Activated CD8-positive, alpha-beta memory T cell treated with anti-CD3 and anti-CD28 coated beads for 24 hours (primary cell): Measurements from ENCODE around the gene SYNC.
"Not testable (repeated sequence)": the region's sequence is repeated elsewhere in the genome, so short reads cannot be mapped to it uniquely, and the experiment has no call there.

Experiments
- DNase-seq: peaks from one replicate; pipeline ENCODE4 v3.0.0-alpha.2; 2020

Gene SYNC

DNA sequence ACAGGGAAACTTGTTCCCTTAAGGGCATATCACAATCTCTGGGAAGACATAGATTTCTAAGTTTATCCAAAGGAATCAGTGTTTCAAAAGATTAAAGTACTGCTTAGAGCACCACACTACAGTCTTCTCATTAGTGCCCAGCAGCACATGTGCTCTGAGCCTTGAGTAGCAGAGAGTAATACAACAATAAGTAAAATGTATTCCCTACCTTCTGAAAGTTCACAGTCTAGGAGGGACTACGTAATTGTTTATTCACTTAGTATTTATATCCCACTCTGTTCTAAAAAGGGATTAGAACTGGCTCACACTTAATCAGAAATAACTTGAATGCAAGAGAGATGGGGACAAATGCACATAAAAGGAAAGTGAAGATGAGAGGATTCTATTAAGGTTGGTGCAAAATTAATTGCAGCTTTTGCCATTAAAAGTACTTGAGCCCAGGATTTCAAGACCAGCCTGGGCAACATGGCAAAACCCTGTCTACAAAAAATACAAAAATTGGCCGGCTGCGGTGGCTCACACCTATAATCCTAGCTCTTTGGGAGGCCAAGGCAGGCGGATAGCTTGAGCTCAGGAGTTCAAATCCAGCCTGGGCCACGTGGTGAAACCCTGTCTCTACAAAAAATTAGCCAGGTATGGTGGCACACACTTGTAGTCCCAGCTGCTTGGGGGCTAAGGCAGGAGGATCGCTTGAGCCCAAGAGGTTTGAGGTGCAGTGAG lies 9.0 kb downstream of the SYNC start:
- DNase-seq, result no peak

DNA sequence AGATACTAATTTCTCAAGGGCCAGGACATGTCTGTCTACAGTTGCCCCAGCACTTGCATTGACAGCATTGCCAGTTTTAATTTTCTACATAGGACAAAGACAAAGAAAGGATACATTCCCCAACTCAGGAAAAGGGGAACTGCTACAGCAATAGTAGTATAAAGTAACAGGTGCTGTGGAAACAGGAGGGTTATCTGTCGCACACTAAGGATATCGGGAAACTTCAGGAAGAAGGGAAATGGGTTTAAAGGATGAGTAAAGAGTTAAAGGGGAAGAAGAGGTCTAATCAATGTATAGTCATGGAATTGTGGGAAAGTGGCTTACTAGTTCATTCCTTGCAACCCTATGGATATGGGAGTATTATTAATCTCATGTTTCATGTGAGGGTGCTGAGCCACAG lies 16.2 kb downstream of the SYNC start:
- no peak for DNase-seq

DNA sequence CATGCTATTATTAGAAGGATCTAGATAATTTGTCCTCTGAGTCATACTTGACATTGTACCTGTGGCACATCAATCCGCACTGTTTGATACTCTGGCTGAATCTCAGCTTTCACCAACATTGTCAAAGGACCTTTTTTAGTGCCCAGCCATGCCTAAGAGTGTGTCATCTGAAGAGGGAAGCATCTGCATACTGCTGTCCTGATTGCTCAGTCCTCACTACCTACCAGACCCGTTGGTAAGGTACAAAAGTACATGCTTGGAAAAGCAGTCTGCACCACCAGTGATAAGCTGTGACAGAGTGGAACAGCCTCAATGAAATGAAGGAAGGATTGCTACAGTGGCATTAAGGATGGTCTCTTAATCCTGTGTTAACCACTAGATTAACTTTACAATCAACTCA lies 17.1 kb downstream of the SYNC start:
- no peak for DNase-seq

GRCh38 chr1:32684167-32684811 lies 18.3 kb downstream of the SYNC start:
- DNase-seq, result no peak

DNA sequence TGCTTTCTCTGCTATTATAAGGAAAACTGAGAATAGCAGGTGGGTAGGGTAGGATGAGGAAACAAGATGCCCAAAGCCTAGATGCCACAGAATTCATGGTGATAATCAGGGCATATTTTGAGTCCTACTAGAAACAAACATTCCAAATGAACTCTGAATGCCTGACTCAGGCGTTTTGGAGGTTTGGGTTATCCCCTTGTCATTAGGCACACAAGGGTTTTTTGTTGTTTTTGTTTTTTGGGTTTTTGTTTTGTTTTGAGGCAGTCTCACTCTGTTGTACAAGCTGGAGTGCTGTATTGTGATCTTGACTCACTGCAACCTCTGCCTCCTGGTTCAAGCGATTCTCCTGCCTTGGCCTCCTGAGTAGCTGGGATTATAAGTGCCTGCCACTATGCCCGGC lies 19.2 kb downstream of the SYNC start:
- DNase-seq, result no peak

DNA sequence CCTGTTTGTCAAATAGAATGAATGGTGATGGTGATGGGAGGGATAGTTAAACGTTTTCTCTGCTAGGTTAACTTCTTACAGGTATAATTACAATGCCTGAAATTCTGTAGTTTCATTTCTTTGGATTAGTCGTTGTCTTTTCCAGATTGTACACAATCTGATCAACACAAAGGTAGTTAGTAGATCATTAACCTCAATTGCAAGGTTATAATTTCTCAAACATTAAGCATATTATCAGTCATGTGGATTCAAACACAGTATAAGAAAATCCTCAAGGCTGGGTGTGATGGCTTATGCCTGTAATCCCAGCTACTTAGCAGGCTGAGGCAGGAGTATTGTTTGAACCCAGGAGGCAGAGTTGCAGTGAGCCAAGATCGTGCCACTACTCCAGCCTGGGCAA lies 20.6 kb downstream of the SYNC start:
- DNase-seq, result no peak

- DNase-seq, result no peak
Measured at GRCh38 chr1:32681509-32681908, 21.1 kb downstream of the SYNC start.

GRCh38 chr1:32680642-32681041 lies 21.9 kb downstream of the SYNC start:
- no peak for DNase-seq

DNA sequence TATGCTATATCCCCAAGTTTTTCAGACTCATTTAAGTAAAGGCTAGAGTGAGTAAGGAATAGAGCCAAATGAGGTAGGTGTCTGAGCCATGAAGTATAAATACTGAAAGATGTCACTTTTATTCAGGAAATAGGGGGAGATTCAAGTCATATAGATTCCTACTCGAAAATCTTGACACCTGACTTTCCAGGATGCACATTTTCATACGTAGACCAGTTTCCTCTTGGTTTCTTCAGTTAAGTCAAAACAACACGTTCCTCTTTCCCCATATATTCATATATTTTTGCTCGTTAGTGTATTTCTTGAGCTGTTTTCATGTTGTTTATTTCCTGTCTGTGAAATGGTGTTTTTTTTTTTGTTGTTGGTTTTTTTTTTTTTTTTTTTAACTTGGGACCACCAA lies 22.6 kb downstream of the SYNC start:
- DNase-seq, result not testable (repeated sequence)

DNA sequence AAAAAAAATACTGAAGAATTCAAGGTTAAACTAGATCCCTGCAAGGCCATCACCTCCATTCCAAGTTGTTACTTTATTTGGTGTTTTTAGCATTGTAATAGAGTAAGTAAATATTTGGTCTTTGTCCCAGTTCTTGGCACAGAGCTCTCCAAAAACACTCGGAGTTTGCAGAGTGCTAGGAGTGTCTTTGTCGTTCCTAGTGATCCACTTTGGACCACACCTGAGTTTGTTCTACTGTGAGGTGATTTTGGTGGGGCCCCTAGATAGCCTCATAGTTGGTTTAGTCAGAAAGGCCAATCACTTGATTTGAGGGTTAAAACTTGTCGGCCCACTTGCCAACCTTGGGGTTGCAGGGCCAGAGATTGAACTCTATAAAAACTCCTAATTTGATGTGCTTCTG lies 25.6 kb downstream of the SYNC start:
- peak; percentile 35 for DNase-seq

GRCh38 chr1:32668716-32669115 lies 33.9 kb downstream of the SYNC start:
- DNase-seq, result not testable (repeated sequence)

DNA sequence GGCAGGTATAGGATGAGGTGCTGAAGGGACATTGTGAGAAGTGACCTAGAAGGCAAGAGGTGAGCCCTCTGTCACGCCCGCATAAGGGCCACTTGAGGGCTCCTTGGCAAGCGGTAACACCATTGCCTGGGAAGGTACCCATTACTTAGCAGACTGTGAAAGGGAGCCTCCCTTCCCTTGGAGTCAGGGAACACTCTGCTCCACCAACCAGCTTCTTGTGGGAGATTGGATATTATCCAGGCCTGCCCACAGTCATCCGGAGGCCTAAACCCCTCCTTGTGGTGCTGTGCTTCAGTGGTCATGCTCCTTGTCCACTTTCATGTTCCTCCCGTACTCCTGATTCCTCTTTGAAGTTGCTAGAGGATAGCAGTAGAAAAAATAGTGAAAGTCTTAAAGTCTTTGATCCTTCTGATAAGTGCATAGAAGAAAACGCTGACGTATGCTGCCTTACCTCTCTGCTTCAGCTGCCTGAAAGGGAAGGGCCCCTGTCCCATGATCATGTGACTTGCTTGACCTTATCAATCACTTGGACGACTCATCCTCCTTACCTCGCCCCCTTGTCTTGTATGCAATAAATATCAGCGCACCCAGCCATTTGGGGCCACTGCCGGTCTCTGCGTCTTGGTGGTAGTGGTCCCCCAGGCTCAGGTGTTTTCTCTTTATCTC lies 35.5 kb downstream of the SYNC start:
- DNase-seq, result peak; percentile 50

DNA sequence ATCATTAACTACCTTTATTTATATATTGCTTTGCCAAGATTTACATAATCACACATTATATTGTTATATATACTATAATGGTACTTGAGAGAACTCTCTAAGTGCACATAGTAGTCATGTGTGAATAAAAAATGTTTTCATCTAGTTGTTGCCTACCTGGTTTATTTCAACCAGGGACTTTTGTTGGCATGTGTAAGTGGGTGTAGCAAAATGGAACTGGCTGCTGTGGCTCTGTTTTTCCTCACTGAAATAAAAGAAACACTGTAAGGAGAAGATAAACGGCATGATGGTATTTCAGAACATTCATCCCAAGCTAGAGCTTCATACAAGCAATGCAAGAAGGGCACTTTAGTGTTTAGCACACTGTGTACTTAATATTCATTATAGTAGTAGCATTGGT lies 36.7 kb downstream of the SYNC start:
- no peak for DNase-seq

DNA sequence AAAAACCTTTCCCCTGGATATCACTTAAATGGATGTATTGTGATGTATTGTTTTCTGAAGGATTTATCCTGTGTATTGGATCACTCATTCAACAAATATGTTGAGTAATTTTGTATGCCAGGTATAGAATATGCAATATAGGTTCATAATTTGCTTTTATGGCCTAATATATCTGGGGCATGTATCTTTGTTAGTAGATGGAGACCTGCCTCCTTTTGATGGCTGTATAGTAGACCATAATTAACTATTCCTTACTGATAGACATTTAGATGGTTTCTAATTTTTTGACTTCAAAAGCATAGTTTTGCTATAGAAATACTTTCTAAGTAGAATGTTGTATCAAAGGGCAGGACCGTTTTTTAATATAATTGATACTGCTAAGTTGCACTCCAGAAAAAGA lies 43.0 kb downstream of the SYNC start:
- no peak for DNase-seq

DNA sequence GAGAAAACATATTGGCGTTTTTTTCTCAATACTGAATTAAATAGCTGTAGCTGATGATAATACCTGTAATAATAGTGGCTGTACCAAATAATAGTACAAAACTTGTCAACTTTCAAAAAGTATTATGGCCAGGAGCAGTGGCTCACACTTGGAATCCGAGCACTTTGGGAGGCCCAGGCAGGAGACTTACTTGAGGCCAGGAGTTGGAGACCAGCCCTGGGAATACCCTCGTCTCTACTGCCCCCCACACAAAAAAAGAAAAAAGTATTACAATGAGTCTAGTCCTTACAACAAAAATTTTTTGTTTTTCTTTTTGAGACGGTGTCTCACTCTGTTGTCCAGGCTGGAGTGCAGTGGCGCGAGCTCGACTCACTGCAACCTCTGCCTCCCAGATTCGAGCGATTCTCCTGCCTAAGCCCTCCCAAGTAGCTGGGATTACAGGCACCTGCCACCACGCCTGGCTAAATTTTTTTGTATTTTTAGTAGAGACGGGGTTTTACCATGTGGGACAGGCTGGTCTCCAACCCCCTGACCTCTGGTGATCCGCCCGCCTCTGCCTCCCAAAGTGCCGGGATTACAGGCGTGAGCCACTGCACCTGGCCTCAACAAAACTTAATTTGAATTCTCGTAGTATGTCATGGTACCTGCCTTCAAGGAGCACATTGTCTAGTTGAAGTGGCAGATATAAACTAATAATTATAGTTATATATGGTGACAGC lies 50.2 kb downstream of the SYNC start:
- DNase-seq, result peak; percentile 17

GRCh38 chr1:32651461-32652073 lies 51.0 kb downstream of the SYNC start:
- DNase-seq, result no peak

DNA sequence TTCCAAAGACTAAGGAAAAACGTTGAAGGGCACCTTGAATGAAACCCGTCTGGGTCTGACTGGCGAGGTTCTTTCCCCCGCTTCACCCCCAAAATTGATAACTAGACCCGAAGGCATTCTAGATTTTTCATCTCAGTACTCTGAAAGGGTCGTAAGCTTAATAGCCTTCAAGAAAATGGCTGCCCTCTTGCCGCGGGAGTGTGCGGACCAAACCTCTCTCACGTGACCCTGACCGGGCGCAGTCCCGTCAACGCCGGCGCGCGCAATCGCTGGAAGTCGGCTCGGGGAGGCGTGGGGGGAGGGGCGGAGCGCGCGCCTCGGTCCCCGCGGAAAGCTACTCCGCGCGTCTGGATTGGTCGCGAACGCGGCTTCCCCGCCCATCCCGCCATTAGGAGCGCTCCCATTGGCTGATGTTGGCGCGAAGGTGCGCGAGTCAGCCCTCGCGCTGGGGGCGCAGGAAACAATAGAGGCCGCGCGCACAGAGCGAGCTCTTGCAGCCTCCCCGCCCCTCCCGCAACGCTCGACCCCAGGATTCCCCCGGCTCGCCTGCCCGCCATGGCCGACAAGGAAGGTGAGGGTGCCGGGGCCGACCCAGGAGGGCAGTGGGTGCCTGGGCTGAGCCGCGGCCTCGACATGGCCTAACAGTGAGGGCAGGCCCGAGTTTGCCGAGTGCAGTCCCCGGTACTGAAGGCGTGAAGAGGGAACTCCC lies 51.7 kb downstream of the SYNC start, which contains the start of gene RBBP4:
Gene RBBP4 (plus strand): TSS at position 457 of the 709 bp plus-strand sequence. CDS start 99 bp downstream, at position 556.
- DNase-seq, result peak; percentile 99

- peak; percentile 89 for DNase-seq
Measured at GRCh38 chr1:32650248-32650751, 52.3 kb downstream of the SYNC start, which contains the start of gene ZBTB8OS. ZBTB8OS (minus strand) TSS chr1:32650550; CDS start chr1:32650529, 21 bp downstream.

DNA sequence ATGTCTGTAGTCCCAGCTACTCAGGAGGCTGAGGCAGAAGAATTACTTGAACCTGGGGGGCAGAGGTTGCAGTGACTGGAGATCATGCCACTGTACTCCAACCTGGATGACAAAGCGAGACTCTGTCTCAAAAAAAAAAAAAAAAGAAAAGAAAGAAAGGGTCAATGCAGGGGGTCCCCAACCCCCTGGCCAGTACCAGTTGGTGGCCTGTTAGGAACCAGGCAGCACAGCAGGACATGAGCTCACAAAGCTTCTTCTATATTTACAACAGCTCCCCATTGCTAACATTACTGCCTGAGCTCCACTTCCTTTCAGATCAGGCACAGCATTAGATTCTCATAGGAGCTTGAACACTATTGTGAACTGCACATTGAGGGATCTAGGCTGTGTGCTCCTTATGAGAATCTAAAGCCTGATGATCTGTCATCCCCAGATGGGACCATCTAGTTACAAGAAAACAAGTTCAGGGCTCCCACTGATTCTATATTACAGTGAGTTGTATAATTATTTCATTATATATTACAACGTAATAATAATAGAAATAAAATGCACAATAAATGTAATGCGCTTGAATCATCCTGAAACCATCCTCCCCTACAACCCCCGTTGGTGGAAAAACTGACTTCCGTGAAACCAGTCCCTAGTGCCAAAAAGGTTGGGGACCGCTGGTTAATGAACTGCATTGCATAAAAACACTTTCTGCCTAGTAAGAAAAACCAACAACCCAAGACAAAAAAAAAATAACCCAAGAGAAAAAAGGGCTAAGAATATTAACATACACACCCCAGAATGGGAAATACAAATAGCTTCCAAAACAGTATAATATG lies 55.0 kb downstream of the SYNC start:
- no peak for DNase-seq

DNA sequence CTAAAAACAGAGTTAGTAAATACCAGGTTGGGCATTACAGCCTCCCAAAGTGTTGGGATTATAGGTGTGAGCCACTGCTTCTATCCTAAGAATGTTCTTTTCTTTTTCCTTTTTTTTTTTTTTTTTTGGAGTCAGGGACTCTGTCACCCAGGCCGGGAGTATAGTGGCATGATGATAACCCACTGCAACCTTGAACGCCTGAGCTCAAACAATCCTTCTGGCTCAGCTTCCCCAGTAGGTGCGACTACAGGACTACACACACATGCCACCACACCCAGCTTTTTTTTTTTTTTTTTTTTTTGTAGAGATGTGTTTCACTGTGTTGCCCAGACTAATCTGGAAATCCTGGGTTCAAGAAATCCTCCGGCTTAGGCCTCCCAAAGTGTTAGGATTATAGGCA lies 58.1 kb downstream of the SYNC start:
- DNase-seq, result no peak

- not testable (repeated sequence) for DNase-seq
Measured at GRCh38 chr1:32642292-32642827, 60.2 kb downstream of the SYNC start.
